Naive thymus-derived CD8-positive, alpha-beta T cell (primary cell): ENCODE data around the gene ANKAR. TPM values are rescaled to one million over a fixed set of nuclear protein-coding genes. Genes with fewer than 3 reads are reported as not detected.
"Not testable (repeated sequence)": the region's sequence is repeated elsewhere in the genome, so short reads cannot be mapped to it uniquely, and the experiment has no call there.

ENCODE experiments used
- ATAC-seq, 2 donors: fragments of 150-1000 bp; cut with Tn5 transposase in 1 of 2; sonication (Bioruptor Pico), chemical (Tn5 transposase) in 1 of 2; 1 replicate in 1 of 2; 2 replicates in 1 of 2; pipeline ENCODE4 v1.10.0; 2021; ENCODE audit warnings: mild to moderate bottlenecking in 2 of 2, moderate library complexity in 2 of 2
- POLR2A ChIA-PET: fragments of 350-600 bp; sonication (Branson Sonifier 250); formaldehyde crosslinking; loops from one replicate; lab custom pipeline; 2021; ENCODE audit warnings: antibody characterized with exemption; lab: Charles Lee
- DNase-seq, 10 donors: peaks; one replicate each; pipeline versions ENCODE4 v3.0.0 to v3.0.0-alpha.2; 2020 to 2022
- H3K27ac Mint-ChIP-seq, 10 donors: one replicate each; pipeline ENCODE4 v1.8.0; 2020 to 2022; ENCODE audit warnings: mild to moderate bottlenecking in 10 of 10, mixed read lengths in 10 of 10, moderate library complexity in 4 of 10, inconsistent platforms in 1 of 10
- H3K27me3 Mint-ChIP-seq, 5 donors: one replicate each; pipeline ENCODE4 v1.8.0; 2021 to 2022; ENCODE audit warnings: mixed read lengths in 5 of 5
- H3K36me3 Mint-ChIP-seq, 3 donors: one replicate each; pipeline ENCODE4 v1.8.0; 2020 to 2022; ENCODE audit warnings: mixed read lengths in 3 of 3, mild to moderate bottlenecking in 2 of 3, inconsistent platforms in 1 of 3
- H3K4me1 Mint-ChIP-seq, 4 donors: one replicate each; pipeline ENCODE4 v1.8.0; 2021 to 2022; ENCODE audit warnings: mixed read lengths in 4 of 4
- H3K4me3 Mint-ChIP-seq, 10 donors: one replicate each; pipeline ENCODE4 v1.8.0; 2020 to 2022; ENCODE audit warnings: mild to moderate bottlenecking in 10 of 10, mixed read lengths in 10 of 10, moderate library complexity in 6 of 10, inconsistent platforms in 1 of 10
- H3K9me3 Mint-ChIP-seq, 9 donors: one replicate each; pipeline ENCODE4 v1.8.0; 2020 to 2022; ENCODE audit warnings: mixed read lengths in 9 of 9, mild to moderate bottlenecking in 3 of 9, inconsistent platforms in 1 of 9, moderate library complexity in 1 of 9
- polyA plus RNA-seq, 3 donors: library from polyadenylated mRNA; unstranded; fragments of 300-500 nt; fragmentation: Illumina TruSeq; gene quantifications; one replicate each; pipeline ENCODE4 v1.2.3, GENCODE V29; 2021
- total RNA-seq, 8 experiments: library from RNA in 2 of 8; stranded (reverse) in 2 of 8; gene quantifications; one replicate each; pipeline ENCODE4 v1.2.3 and lab custom pipeline; 2021 to 2026

Gene ANKAR
- total and polyA plus RNA-seq, 5 experiments from 2014 or later: 3.6 to 17.4 (median 6.4) TPM

DNA sequence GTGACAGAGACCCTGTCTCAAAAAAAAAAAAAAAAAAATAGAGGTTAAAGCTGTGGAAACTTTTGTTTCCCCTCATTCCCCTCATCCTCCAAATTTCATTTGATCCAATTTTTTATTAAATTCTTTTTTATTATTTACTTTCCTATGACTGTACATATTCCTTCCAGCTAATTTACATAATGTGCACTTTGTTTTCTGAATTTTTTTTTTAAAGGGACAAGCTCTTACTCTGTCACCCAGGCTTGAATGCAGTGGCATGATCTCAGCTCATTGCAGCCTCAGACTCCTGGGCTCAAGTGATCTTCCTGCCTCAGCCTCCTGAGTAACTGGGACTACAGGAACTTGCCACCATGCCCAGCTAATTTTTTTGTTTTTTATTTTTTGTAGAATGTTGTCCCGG lies 10.3 kb downstream of the ANKAR start:
- peaks cover 18 to 40% (median 32%) of the 10 kb centered on the region in 4 donors for H3K4me1 Mint-ChIP-seq
- H3K9me3 Mint-ChIP-seq: no peaks in the 10 kb centered on the region
- H3K4me3 Mint-ChIP-seq: no peak overlapping the region
- POLR2A ChIA-PET: interaction anchor here (1.0 to 1.8 kb wide), 2 partner anchors 9 to 78 kb away, joined by 6 read pairs; partner anchors contain the start of gene OSGEPL1
- H3K36me3 Mint-ChIP-seq: peaks cover 0 to 9% (median 2%) of the 10 kb centered on the region in 3 donors
- ATAC-seq: no peak
- DNase-seq: no peak
- no peak overlapping the region for H3K27ac Mint-ChIP-seq
- H3K27me3 Mint-ChIP-seq: no peaks in the 10 kb centered on the region

DNA sequence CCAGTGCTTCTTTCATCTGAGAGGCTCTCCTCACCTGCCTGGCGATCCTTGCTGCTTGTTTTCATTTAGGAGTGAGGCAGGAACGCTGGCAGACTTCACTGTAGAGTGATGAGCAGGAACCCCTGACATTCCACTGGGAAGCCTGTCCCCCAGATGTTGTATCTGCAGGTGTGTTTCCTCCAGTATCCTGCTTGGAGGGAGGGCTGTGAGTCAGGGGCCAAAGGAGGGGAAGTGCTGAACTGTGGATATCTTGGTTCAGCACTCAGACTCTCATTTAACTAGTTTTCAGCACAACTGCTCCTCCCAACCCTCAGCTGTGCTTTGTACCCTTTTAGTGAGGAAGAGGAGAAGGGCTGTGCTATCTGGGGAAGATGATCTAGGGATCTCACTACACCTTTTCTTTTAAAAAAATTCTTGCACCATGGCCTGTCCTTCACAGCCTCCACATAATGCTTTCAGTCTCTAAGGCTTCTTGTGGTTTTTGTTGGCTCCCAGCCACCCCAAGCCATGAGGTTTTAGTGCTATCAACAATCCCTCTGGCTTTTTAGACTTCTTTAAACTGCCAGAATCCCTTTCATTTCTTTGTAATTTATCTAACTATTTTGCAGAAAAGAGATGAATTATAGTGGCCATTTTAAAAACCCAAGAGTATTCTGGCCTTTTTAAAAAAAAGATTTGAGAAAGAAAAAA lies 11.2 kb downstream of the ANKAR start:
- ATAC-seq (no peak), DNase-seq (peak in 2 of 10 donors; percentile 14 to 16)
- no peaks in the 10 kb centered on the region for H3K9me3 Mint-ChIP-seq
- H3K27me3 Mint-ChIP-seq: no peaks in the 10 kb centered on the region
- peaks cover 12 to 32% (median 24%) of the 10 kb centered on the region in 4 donors for H3K4me1 Mint-ChIP-seq
- no peak overlapping the region for H3K4me3 Mint-ChIP-seq
- POLR2A ChIA-PET: interaction anchor here (1.0 to 1.8 kb wide), 2 partner anchors 10 to 77 kb away, joined by 6 read pairs; partner anchors contain the start of gene OSGEPL1
- H3K27ac Mint-ChIP-seq: peak overlapping the region in 4 of 10 donors; percentile 1 to 40 (median 6)
- H3K36me3 Mint-ChIP-seq: peaks cover 0 to 15% (median 0%) of the 10 kb centered on the region in 3 donors

DNA sequence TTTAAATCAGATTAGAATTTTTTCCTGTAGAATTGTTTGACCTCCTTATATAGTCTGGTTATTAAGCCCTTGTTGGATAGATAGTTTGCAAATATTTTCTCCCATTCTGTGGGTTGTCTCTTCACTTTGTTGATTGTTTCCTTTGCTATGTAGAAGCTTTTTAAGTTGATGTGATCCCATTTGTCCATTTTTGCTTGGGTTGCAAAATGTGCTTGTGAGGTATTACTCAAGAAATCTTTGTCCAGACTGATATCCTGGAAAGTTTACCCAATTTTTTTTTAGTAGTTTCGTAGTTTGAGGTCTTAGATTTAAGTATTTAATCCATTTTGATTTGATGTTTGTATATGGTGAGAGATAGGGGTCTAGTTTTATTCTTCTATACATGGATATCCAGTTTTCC lies 13.3 kb downstream of the ANKAR start:
- H3K4me3 Mint-ChIP-seq, H3K27me3 Mint-ChIP-seq, DNase-seq, H3K9me3 Mint-ChIP-seq, H3K27ac Mint-ChIP-seq, POLR2A ChIA-PET, ATAC-seq: not testable (repeated sequence)
- Mint-ChIP-seq H3K36me3 (peaks cover 0 to 24% (median 0%) of the 10 kb centered on the region in 3 donors), H3K4me1 (peaks cover 10 to 22% (median 16%) of the 10 kb centered on the region in 4 donors)

DNA sequence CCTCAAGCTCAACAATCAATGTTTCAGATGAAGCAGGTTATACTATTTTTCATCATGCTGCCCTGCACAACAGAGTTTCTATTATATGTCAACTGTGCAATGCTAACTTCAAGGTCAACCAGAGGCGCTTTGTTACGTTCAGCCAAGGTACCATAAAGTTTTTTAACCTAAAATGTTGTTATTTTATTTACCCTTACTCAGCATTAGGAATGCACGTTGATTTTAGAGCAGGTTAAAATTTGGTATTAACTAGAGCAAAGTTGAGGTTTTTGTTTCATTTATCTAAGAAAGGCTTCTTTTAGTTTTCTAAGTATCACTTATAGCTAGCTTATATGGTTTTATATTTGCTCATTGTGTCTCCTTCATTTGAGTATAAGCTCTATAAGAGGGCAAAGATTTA lies 21.8 kb downstream of the ANKAR start:
- Mint-ChIP-seq H3K27ac (peak overlapping the region in 1 of 10 donors; percentile 7), H3K36me3 (peaks cover 0 to 15% (median 3%) of the 10 kb centered on the region in 3 donors), H3K27me3 (no peaks in the 10 kb centered on the region), H3K4me1 (peaks cover 0 to 9% (median 2%) of the 10 kb centered on the region in 4 donors), H3K9me3 (no peaks in the 10 kb centered on the region), H3K4me3 (no peak overlapping the region)
- no peak for DNase-seq
- POLR2A ChIA-PET: interaction anchor here (1.2 to 1.3 kb wide), 3 partner anchors 15 to 35 kb away, joined by 3 to 5 read pairs (median 3); partner anchors contain the start of genes ANKAR and ASNSD1
- no peak for ATAC-seq

DNA sequence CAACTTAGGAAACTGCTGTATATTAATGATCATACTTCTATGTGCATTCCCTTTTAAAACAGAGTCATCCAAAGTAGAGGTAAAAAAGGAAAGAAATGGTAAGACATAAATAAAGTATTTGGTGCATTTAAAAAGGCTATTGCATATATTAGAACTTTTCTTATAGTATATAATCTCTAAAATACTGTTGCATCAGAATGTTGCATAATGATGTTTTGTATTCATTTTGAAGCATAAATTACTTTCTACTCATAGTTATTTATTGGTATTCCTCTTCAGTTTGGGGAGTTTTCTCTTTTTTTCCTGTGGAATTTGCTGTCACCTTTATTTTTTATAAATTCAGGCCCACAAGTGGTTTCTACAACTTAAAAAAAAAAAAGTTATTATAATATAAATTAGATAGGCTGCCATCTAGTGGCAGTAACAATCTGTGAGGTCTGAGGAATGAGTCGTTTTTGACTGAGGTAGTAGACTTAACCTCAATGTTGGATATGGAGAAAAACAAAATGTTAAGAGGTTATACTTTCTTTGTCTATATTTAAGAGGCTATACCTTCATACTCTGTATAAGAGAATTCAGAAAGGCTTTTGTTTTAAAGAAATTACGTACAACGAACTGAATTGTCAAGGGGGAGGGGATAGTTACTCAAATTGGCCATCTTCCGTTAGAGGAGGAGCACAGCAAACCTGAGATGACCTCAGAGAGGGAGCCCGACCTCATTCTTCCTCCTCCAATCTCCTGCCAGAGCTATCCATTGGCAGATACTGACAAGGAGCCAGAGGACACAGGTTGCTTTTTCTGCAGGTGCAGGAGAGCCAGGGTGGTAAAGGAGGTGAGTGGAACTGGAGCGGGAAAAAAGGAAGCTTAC lies 23.8 kb downstream of the ANKAR start:
- ATAC-seq (peak; percentile 61 to 75), DNase-seq (peak in 8 of 10 donors; percentile 21 to 73 (median 47))
- Mint-ChIP-seq H3K27ac (peak overlapping the region in 7 of 10 donors; percentile 38 to 84 (median 48)), H3K36me3 (peaks cover 0 to 7% (median 3%) of the 10 kb centered on the region in 3 donors), H3K4me1 (peaks cover 0 to 9% (median 2%) of the 10 kb centered on the region in 4 donors), H3K27me3 (no peaks in the 10 kb centered on the region), H3K4me3 (peak overlapping the region in 5 of 10 donors; percentile 6 to 51 (median 29)), H3K9me3 (no peaks in the 10 kb centered on the region)
- POLR2A ChIA-PET: interaction anchor here (2.0 kb wide), 1 partner anchor 38 kb away, joined by 6 read pairs; no protein-coding TSS in a partner anchor

DNA sequence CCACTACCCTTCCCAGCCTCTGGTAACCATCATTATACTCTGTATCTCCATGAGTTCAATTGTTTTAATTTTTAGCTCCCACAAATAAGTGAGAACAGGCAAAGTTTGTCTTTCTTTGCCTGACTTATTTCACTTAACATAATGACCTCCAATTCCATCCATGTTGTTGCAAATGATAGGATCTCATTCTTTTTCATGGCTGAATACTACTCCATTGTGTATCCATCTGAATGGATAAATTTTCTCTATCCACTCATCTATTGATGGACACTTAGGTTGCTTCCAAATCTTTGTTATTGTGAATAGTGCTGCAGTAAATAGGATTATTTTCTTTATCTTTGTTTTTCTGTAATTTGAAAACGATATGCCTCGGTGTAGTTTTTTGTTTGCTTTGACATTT lies 26.2 kb downstream of the ANKAR start:
- Mint-ChIP-seq H3K4me1 (peaks cover 0 to 9% (median 2%) of the 10 kb centered on the region in 4 donors), H3K4me3 (no peak overlapping the region), H3K9me3 (no peaks in the 10 kb centered on the region), H3K27me3 (no peaks in the 10 kb centered on the region), H3K36me3 (peaks cover 0 to 9% (median 0%) of the 10 kb centered on the region in 3 donors), H3K27ac (no peak overlapping the region)
- ATAC-seq (no peak), DNase-seq (no peak)
- POLR2A ChIA-PET: no interaction called here

DNA sequence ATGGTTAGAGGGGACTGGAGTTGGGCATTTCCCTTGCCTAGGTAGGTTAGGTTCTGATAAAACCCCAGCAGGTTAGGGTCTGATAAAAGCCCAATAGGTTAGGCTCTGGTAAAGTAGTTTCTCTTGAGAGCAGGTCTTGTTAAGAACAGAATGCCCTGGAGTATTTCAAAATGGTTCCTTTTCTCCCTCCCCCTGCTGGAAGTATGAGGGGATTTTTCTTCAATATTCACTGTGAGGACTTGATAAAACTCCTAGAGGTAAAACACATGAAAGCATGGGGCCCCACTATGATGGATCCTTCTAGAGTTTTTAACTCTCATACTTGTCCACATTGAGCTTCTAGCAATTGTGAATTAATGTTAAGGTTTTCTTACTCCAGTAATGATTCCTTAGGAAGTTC lies 27.6 kb downstream of the ANKAR start:
- Mint-ChIP-seq H3K36me3 (peaks cover 0 to 12% (median 0%) of the 10 kb centered on the region in 3 donors), H3K9me3 (no peaks in the 10 kb centered on the region), H3K27me3 (no peaks in the 10 kb centered on the region), H3K27ac (no peak overlapping the region), H3K4me3 (no peak overlapping the region), H3K4me1 (peaks cover 0 to 9% (median 2%) of the 10 kb centered on the region in 4 donors)
- ATAC-seq (no peak), DNase-seq (no peak)
- POLR2A ChIA-PET: interaction anchor here (0.7 to 0.8 kb wide), 2 partner anchors 41 to 133 kb away, joined by 3 to 4 read pairs; partner anchors contain the start of gene ASNSD1

DNA sequence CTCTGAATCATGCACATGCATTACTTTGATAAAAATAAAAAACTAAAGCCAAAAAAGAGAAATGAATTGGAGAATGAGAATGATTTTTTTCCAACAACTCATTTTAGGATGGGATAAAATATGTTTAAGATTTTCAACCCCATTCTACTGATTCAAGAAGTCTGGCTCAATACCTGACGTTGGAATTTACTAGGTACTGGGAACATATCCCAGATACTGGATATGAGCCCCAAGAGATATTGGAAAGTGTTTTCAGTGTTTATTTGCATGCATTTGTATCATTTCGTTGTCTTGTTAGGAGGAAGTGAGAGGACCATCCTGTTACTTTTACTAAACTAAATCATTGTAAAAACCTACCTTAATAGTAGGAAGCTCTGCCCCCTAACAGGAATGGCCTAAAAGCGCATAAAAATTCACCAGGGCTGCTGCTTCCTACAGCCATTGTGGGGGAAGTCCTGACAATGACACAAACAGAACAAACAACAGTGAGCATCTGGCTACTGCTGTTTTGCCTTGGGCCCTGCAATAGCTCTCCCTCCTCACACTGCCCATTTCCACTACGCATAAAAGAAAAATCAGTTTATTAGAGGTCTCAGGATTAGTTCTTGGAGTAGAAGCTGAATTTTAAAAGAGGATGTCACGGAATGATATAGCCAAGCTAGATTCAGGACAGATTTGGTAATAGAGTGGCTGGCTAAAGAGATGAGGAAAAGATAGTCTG lies 35.2 kb downstream of the ANKAR start:
- POLR2A ChIA-PET: no interaction called here
- ATAC-seq: no peak
- H3K4me1 Mint-ChIP-seq: no peaks in the 10 kb centered on the region

DNA sequence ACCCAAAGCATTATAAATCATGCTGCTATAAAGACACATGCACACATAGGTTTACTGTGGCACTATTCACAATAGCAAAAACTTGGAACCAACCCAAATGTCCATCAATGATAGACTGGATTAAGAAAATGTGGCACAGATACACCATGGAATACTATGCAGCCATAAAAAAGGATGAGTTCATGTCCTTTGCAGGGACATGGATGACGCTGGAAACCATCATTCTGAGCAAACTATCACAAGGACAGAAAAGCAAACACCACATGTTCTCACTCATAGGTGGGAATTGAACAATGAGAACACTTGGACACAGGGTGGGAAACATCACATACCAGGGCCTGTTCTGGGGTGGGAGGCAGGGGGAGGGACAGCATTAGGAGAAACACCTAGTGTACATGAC lies 43.1 kb downstream of the ANKAR start:
- Mint-ChIP-seq H3K9me3 (peaks cover 0 to 28% (median 9%) of the 10 kb centered on the region in 9 donors), H3K36me3 (peaks cover 2 to 10% (median 6%) of the 10 kb centered on the region in 3 donors)
- POLR2A ChIA-PET, DNase-seq, H3K4me3 Mint-ChIP-seq, H3K4me1 Mint-ChIP-seq, H3K27ac Mint-ChIP-seq, H3K27me3 Mint-ChIP-seq, ATAC-seq: not testable (repeated sequence)

More for the DNA sequence above, 35.2 kb downstream of the ANKAR start:
- Mint-ChIP-seq H3K9me3 (peaks cover 0 to 5% (median 0%) of the 10 kb centered on the region in 9 donors), H3K27ac (no peak overlapping the region), H3K4me3 (no peak overlapping the region), H3K36me3 (peaks cover 0 to 14% (median 10%) of the 10 kb centered on the region in 3 donors), H3K27me3 (no peaks in the 10 kb centered on the region)
- no peak for DNase-seq

DNA sequence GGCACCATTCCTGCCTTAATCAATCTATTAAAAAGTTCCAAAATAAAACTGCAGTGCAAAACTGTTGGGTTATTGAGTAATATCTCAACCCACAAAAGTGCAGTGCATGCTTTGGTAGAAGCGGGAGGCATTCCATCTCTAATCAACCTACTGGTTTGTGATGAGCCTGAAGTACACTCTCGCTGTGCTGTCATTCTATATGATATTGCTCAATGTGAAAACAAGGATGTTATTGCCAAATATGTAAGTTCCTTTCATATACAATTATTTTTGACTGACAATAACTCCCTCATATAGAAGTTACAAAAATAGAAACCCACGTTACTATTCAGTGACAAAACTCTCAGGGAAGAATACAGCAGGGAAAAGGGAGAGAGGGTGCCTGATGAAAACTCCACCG lies 45.1 kb downstream of the ANKAR start:
- Mint-ChIP-seq H3K4me3 (no peak overlapping the region), H3K4me1 (no peaks in the 10 kb centered on the region), H3K27ac (no peak overlapping the region), H3K9me3 (peaks cover 0 to 23% (median 7%) of the 10 kb centered on the region in 9 donors), H3K27me3 (no peaks in the 10 kb centered on the region), H3K36me3 (peaks cover 2 to 14% (median 6%) of the 10 kb centered on the region in 3 donors)
- DNase-seq (no peak), ATAC-seq (no peak)
- POLR2A ChIA-PET: no interaction called here

DNA sequence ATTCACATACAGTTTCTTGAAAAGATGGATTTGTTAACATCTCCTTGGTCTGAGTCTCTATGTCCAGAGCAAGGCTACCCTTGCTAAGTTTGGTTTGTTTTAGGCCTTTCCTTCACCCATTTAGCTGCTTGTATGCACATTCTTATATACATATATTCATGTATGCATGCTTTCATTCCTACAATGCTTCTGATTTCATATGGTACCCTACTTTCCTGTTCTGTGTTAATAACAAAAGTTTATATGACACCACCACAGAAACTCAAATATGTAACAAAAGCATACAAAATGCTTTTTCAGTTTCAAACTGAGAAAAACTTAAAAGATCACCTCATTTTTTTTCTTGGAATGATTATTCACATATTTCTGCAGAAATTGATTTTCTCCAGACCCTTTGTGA lies 48.7 kb downstream of the ANKAR start:
- H3K27ac Mint-ChIP-seq: no peak overlapping the region
- H3K4me1 Mint-ChIP-seq: no peaks in the 10 kb centered on the region
- H3K9me3 Mint-ChIP-seq: no peaks in the 10 kb centered on the region
- H3K36me3 Mint-ChIP-seq: peaks cover 2 to 8% (median 6%) of the 10 kb centered on the region in 3 donors
- H3K27me3 Mint-ChIP-seq: no peaks in the 10 kb centered on the region
- DNase-seq: no peak
- POLR2A ChIA-PET: interaction anchor here (0.7 kb wide), 1 partner anchor 9 kb away, joined by 5 read pairs; no protein-coding TSS in a partner anchor
- H3K4me3 Mint-ChIP-seq: no peak overlapping the region
- no peak for ATAC-seq
